SKM-1 treated with dmso at 0.1 percent for 144 hours (cell line): Measurements from ENCODE around the gene C11orf24.
"Not testable (repeated sequence)": the region's sequence is repeated elsewhere in the genome, so short reads cannot be mapped to it uniquely, and the experiment has no call there.

Experiments
- DNase-seq: peaks from one replicate; lab custom pipeline; 2025; ENCODE audit not compliant: unreplicated experiment; lab: John Stamatoyannopoulos, UW

C11orf24 gene

DNA sequence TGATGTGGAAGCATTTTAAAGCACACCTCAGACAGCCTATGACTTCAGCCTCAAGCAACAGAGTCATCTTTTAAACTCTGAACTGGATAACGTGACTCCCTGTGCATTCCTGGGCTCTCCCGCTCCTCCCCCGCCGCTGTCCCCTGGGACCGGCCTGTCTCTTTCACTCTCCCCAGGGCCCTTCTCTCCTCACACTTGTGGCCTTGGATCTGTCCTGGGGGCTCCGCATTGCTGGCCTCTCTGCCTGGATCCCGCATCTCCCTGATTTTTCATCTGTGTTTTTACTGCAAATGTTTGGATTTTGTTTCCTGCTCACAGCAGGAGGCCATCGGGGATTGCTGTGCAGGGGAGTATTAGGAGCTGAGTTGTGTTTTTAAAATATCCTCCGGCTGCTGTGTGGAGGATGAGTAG, 15.4 kb downstream of the C11orf24 start:
- no peak for DNase-seq

DNA sequence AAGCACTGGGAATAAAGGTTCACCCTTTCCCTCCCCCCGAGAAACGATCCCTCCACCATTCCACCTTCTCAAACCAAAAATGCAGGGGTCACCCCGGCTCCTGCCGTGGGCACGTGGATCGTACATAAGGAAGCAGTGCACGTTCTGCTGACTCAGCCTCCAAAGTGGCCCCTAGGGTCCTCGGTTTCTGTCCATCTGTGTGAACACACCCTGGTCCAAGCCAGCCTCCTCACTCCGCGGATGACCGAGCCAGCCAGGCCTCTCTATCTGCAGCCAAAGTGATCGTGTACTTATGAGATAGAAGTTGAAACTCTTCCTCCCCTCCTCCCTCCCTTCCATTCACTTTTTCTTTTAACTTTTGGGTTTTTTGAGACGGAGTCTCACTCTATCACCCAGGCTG, 16.2 kb downstream of the C11orf24 start:
- DNase-seq: no peak

DNA sequence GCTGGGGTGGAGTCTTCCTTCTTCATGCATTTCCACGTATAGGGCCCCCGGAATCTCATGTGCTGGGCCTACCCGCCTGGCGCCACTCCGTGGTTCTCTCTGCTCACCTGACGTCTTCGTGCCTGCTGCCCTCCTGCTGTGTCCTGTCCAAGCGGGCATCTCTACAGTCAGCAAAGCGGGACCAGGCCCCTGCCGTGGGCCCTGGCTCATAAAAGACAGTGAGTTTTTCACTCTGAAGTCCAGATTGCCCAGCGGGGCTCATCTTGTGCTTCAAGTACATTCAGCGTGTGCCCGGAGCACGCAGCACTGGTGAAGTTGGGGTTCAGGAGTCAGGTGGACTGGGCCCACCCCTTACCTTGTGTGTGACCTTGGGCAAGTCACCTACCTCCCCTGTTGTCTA, 17.4 kb downstream of the C11orf24 start:
- no peak for DNase-seq

DNA sequence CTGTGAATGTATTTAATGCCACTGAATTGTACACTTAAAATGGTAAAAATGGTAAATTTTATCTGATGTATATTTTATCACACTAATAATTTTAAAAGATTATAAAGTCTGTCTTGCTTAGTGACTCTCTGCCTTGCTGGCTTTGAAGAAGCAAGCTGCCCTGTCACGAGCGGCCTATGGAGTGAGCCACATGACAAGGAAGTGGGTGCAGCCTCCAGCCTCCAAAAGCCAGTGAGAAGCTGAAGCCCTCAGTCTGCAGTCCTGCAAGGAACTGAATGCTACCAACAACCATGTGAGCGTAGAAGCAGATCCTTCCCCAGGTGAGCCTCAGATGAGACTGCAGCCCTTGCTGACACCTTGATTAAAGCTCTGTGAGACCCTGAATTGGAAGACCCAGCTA, 20.0 kb downstream of the C11orf24 start:
- no peak for DNase-seq

DNA sequence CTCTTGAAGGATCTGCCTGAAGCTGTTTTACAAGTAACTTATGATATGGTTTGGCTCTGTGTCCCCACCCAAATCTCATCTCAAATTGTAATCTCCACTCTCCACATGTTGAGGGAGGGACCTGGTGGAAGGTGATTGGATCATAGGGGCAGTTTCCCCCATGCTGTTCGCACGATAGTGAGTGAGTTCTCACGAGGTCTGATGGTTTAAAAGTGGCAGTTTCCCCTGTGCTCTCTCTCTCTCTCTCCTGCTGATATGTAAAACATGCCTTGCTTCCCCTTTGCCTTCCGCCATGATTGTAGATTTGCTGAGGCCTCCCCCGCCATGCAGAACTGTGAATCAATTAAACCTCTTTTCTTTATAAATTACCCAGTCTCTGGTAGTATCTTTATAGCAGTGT, 26.9 kb downstream of the C11orf24 start:
- not testable (repeated sequence) for DNase-seq

DNA sequence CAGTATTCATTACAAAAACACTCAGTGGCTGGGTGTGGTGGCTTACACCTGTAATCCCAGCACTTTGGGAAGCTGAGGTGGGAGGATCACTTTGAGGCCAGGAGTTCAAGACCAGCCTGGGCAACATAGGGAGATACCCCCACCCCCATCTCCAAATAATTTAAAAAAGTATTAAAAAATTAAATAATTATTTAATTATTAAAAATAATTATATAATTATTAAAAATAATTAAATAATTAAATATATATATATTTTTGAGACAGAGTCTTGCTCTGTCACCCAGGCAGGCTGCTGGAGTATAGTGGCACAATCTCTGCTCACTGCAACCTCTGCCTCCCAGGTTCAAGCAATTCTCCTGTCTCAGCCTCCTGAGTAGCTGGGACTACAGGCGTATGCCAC, 27.9 kb downstream of the C11orf24 start:
- DNase-seq: not testable (repeated sequence)

DNA sequence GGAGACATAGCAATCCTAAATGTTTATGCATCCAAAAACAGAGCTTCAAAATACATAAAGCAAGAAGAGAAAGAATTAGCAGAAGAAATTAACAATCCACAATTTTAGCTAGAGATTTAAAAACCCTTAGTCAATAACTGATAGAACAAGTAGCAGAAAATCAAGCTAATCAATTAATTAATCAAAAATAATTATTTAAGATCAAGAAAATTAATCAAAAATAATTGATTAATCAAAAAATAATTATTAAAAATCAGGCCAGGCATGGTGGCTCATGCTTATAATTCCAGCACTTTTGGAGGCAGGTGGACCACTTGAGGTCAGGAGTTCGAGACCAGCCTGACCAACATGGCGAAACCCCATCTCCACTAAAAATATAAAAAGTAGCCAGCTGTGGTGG, 29.2 kb downstream of the C11orf24 start:
- DNase-seq: no peak

DNA sequence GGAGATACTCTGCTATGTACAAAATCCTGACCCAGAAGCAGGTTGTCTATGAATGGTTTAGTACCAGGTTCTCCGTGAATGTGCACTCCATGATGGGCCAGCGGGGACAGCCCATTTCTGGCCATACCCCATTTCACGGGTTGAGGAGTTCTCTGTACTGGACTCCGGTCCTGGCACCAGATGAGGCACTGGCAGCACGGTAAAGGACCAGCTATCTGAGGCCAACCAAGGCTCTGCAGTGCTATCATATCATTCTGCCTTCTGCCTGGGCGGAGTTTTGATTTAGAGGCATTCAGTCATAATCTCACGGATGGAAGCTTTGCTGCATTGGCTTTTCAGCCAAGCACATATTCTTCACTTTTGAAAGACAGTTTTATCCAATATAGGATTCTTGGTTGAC, 40.2 kb downstream of the C11orf24 start:
- DNase-seq: no peak

DNA sequence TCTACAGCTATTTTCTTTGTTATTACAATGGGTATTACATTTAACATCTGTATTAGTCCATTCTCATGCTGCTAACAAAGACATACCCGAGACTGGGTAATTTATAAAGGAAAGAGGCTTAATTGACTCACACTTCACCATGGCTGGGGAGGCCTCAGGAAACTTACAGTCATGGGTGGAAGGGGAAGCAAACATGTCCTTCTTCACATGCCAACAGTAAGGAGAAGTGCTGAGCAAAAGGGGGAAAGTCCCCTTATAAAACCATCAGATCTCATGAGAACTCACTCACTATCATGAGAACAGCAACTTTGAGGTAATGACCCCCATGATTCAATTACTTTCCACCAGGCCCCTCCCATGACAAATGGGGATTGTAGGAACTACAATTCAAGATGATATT, 42.2 kb downstream of the C11orf24 start:
- DNase-seq: no peak

DNA sequence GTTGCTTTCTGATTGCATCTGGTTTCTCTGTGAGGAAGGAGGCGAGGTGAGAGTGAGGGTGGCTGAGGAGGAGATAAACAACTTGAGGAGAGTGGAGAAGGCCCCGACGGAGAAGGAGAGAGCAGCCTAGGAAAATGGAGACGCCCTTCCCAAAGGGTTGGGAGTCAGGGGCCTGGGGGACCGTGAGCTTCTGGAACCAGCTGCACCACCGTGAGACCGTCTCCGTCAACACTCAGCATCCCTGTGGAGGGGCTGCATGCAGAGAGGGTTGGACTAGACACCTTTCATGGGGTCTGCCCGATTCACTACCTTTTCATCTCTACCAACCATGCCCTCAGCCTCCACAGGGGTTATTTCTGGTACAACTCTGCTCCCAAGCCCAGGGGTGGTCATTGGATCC, 45.4 kb downstream of the C11orf24 start:
- no peak for DNase-seq

DNA sequence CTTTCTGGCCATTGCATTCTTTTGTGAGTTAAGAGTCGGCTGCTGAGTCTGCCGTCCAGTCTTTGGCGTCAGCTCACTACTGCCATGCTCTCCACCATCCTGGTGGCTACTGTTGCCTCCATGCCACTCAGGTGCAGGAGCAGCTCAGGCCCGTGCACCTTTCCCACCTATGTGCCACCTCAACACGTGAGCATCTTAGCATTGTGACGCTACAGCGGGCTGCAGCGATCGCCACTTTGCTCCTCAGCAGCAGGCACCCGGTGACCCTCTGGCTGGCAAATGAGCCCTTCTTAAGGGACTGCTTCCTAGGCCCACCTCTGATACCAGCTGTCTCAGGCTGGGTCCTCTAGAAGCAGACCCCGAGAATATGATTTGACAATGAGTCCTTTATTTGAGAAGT, 47.2 kb downstream of the C11orf24 start:
- DNase-seq: no peak

DNA sequence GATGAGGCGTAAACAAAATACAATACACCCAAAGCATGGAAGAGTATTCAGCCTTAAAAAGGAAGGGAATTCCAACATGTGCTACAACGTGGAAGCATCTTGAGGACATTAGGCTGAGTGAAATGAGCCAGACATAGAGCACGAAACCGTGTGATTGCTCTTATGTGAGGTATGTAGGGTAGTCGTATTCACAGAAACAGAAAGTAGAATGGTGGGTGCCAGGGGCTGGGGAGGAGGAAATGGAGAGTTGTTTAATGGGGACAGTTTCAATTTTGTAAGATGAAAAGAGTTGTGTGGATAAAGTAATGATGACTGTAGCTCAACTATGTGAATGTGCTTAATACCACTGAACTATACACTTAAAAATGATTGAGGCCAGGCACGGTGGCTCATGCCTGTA, 48.5 kb downstream of the C11orf24 start:
- DNase-seq: no peak

DNA sequence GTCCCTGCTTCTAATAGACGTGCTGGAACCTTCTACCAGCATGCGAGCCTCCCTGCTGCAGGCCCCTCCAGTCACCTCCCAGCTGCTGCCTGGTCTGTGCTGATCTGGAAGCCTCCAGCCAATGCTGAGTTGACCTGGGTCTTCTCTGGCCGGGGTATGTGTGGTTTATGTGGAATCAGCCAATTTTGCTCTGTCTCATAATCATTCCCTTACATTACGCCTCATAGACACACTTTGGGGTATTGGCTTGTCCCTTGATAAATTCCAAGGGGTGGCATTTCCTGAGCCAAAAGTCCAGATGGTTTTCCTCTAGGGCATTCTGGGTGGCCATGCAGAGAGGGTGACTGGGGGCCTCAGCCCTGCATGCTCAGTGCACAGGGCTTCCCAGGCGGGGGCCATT, 50.4 kb downstream of the C11orf24 start:
- DNase-seq: no peak

DNA sequence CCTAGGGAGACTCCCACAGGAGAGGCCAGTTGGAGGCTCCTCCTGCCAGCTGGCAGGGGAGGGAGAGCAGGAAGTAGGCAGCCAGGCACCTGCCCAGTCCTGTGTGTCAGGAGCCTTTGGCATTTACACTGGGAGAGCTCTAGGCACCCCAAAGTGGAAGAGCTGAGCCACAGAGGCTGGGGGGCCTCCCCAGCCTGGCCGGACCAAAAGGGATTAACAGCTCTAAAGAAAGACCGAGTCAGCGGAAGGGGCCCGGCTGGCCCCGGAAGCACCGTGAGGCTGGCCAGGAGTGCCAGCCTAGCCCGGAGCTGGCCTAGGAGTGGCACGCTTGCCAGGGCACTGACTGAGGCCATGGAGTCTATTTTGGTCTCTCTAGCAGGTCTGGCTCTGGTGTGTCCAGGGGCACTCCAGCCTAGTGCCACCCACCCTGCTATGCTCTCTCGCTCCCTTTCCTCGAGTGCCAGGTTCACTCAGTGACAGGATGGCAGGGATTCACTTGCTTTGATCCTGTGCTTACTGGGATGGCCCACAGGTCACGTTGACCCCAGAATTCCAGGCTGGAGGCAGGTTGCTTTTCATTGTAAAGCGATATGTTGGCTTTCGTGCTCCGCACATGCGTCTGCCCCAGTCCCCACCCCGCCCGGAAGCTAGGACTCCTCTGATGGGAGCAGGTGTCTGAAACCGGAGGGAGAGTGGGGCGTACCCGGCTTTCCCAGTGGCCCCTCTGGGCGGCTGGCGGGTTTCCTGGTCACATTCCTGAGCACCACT, 55.4 kb downstream of the C11orf24 start:
- no peak for DNase-seq

DNA sequence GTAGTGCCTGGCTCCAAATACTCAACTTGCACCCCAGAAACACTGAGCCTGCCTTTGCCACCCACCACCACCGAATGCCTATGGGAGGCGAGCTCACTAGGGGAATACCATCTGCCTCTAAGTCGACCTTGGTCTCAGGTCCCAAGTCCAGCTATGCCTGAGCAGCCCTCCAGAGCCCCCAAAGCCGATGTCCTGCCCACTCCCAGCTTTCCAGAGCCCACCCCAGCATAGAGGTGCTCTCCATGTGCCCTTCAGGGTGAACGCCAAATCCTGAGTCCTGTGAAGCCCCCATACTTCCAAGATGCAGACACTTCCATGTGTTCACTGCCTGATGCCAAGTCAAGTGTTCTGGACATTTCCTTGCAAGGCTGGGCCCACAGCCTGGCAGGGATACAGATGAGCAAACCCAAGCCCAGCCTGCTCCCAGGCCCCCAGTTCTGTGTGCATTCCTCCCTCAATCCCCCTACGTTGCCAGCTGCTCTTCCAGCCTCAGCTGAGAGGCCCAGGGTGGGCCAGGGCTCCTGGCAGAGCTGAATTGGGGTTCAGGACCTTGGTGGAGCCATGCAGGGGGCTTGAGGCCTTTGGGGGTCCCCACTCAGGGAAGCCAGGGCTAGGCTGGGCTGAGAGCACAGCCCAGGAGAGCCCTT, 56.1 kb downstream of the C11orf24 start:
- DNase-seq: no peak

DNA sequence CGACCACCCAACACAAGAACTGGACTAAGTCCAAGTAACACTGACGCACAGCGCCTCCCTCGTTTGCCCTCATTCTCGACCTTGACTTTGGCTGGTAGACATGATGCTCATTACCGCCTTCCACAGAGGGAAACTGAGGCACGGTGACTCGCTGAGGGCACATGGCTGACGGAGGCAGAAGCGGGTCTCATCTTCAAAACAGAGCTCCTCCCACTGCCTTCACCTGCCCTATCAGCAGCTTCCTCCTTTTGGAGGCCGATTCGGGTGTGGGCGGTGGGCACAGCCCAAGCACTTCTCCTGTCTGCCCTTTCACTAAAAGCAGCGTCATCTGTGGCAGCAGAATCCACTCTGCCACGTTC, 56.7 kb downstream of the C11orf24 start:
- DNase-seq: no peak

DNA sequence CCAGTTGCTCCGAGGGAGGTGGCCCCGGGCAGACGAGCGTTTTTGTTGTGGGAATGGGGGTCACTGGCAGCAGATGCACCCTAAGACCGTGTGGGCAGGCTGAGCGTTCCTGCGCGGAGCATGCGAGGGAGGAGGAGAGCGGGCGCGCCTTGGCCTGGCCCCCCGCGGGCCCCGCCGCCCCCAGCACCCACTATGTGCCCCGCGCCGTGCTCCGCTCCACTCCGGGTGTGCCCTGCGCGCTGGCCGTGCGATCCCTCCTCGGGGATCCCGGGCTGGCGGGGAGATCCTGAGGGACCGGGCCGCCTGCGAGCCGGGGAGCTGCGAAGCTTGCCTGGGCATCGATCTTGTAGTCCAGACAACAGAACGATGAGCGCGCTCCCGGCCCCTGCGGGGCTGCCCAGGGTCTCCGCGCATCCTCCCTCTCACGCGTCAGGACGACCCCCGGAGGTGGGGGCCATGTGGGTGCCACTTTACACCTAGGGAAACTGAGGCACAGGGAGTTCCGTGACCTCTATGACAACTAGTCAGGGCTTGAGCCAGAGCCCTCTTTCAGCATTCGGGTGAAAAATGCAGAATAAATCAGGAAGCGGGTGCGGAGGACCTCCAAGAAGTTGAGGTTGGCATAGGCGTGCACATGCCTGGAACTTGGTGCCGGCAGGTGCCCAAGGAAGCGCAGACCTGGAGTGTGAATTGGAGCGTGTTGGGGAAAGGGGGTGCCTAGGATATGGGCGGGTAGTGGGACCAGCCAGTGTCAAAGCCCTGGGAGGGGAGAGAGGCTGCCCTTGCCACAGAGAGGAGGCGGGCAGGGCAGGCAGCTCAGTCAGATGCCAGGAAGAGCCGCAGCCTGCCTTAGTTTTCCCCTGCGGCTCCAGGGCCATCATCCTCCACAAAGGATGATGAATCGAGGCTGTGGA, 57.3 kb downstream of the C11orf24 start:
- no peak for DNase-seq

DNA sequence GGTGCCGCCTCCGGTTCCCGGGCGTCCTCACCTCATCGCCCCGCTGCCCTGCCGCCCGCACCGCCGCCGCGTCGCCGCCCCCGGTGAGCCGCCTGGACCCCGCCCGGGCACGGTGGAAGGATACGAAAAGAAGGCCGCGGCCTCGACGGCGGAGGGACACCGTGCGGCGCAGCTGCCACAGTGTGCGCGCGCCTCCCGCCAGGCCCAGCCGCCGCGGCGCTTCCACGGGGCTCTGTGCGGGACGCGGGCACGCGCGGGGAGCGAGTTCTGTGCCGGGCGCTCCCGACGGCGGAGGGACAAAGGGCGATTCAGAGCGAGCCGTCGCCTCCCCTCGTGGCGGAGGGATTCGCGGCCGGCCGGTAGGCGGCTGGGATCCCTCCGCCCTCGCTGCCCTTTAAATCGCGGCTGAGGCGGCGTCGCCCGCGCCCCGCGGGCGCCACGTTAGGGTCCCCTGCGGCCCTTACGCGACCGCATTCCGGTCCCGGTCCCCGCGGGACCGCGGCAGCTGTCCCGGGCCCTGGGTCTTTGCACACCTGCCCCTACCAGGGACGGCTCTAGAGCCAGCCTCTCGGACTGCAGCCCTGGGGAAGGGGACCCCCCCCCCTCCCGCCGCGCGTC, 58.1 kb downstream of the C11orf24 start:
- DNase-seq: peak; percentile 83

DNA sequence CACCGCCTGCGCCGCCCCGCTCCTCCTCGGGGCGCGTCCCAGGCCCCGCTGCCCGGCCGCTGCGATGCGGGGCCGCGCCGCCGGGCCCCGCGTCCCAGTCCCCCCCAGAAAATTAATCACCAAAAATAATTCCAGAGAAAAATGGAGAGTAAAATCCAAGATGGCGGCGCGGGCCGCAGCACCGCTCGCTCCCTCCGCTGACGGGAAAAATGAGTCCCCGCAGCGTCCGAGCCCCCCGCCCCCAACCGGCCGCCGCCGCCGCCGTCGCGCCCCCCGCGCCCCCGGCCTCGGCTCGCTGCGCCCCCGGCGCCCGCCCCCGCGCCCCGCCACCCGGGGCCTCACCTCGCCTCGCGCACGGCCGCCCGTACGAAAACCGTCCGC, 58.6 kb downstream of the C11orf24 start, which contains the start of gene KMT5B:
TSS of gene KMT5B (minus strand) at position 162 of the 381 bp plus-strand sequence. CDS start 23,220 bp downstream, outside the sequence.
- no peak for DNase-seq

DNA sequence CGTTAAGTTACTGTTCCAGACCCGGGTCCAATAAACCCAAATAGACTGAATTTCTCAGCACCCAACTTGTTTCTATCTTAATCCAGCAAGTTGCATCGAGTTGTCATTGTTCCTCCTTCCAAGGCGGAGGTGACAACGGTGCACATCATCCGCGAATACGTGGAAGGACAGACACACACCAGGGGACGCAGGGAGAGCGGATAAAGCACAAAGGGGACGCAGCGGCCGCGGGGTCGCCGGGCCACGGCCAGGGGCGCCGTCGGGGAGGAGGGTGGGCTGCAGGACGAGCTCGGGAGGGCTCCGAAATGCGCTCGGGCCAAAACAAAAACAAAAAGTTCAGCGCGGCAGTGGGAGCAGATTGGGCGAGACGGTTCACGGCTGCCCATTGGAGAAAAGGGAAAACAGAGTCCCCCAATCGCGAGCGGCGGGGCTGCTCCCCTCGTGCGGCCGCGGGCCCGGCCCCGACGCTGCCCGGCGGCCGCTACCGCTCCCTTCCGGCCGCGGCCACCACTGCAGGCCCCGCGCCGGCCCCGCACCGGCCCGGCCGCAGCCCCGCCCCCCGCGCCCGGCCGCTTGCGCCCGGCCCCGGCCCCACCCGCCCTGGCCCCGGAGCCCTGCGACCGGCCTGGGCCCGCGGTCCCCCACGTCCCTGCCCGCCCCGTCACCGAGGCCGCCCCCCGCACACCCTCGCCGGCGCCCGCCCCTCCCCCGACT, 59.2 kb downstream of the C11orf24 start:
- DNase-seq: peak; percentile 44

DNA sequence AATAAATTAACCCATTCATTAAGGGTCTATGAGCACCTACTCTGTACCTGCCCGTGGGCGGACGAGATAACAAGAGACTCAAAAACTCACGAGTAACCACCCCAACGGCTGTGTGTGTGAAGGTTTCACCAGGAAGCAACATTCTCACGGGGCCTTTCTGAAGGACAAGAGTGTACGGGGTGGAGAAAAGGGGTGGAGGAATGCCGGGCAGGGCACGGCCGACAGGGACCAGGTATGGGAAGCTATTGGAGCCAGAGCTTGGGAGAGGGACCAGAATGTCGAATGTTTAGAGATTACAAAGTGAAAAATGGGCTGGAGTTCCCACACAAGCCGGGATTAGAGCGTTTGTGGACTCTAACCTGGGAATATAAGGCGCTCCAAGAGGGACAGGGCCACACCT, 60.2 kb downstream of the C11orf24 start:
- DNase-seq: no peak
